ENCODE results near the gene PSMD9. TPM values are rescaled to one million over a fixed set of nuclear protein-coding genes. Genes with fewer than 3 reads are reported as not detected.

Gene PSMD9
- total RNA-seq, 1 experiment from 2014 or later = 150 TPM

- H3K27me3 ChIP-seq (replicated peaks) = no peaks in the 10 kb centered on the region
- no peak overlapping the region for H3K27ac ChIP-seq
- H3K4me3 ChIP-seq = no peak overlapping the region
- DNase-seq (ENCODE audit: low read depth in 1 of 2, low spot score in 2 of 2) = no peak
- H3K36me3 ChIP-seq = peaks cover 23% of the 10 kb centered on the region
- no peaks in the 10 kb centered on the region for H3K4me1 ChIP-seq (replicated peaks)
- no peaks in the 10 kb centered on the region for H3K9me3 ChIP-seq (replicated peaks)
Observed at GRCh38 chr12:121939992-121940766, 51.6 kb downstream of the PSMD9 start.

GRCh38 chr12:121942145-121942718, 53.6 kb downstream of the PSMD9 start:
- Histone ChIP-seq H3K36me3 (peaks cover 19% of the 10 kb centered on the region), H3K27ac (no peak overlapping the region)
- DNase-seq (ENCODE audit: low read depth in 1 of 2, low spot score in 2 of 2) = no peak

GRCh38 chr12:121943926-121944325, 55.3 kb downstream of the PSMD9 start:
- DNase-seq (ENCODE audit: low read depth in 1 of 2, low spot score in 2 of 2) = no peak
- Histone ChIP-seq H3K4me3 (no peak overlapping the region), H3K4me1 (replicated peaks) (no peaks in the 10 kb centered on the region), H3K27me3 (replicated peaks) (no peaks in the 10 kb centered on the region), H3K27ac (no peak overlapping the region), H3K36me3 (peaks cover 9% of the 10 kb centered on the region), H3K9me3 (replicated peaks) (no peaks in the 10 kb centered on the region)

More at GRCh38 chr12:121942145-121942718, 53.6 kb downstream of the PSMD9 start:
- Histone ChIP-seq H3K4me3 (no peak overlapping the region), H3K9me3 (replicated peaks) (no peaks in the 10 kb centered on the region), H3K27me3 (replicated peaks) (no peaks in the 10 kb centered on the region), H3K4me1 (replicated peaks) (no peaks in the 10 kb centered on the region)

GRCh38 chr12:121946313-121947025, 57.9 kb downstream of the PSMD9 start:
- Histone ChIP-seq H3K36me3 (peaks cover 9% of the 10 kb centered on the region), H3K9me3 (replicated peaks) (no peaks in the 10 kb centered on the region), H3K4me3 (no peak overlapping the region), H3K27ac (no peak overlapping the region), H3K4me1 (replicated peaks) (peaks cover 16% of the 10 kb centered on the region), H3K27me3 (replicated peaks) (no peaks in the 10 kb centered on the region)
- DNase-seq (ENCODE audit: low read depth in 1 of 2, low spot score in 2 of 2) = no peak

GRCh38 chr12:121947981-121948380, 59.4 kb downstream of the PSMD9 start:
- H3K9me3 ChIP-seq (replicated peaks) = 0 out of 2 replicates have a peak, but pooled peaks cover under 1% of the 10 kb centered on the region
- no peak overlapping the region for H3K27ac ChIP-seq
- H3K4me3 ChIP-seq = no peak overlapping the region
- peaks cover 16% of the 10 kb centered on the region for H3K4me1 ChIP-seq (replicated peaks)
- no peak for DNase-seq (ENCODE audit: low read depth in 1 of 2, low spot score in 2 of 2)
- no peaks in the 10 kb centered on the region for H3K27me3 ChIP-seq (replicated peaks)
- H3K36me3 ChIP-seq = peaks cover 6% of the 10 kb centered on the region

- 0 out of 2 replicates have a peak, but pooled peaks cover 3% of the 10 kb centered on the region for H3K9me3 ChIP-seq (replicated peaks)
- H3K27ac ChIP-seq = peak overlapping the region; percentile 91
- DNase-seq (ENCODE audit: low read depth in 1 of 2, low spot score in 2 of 2) = peak; percentile 74 to 86
- H3K4me3 ChIP-seq = peak overlapping the region; percentile 7; the same call in 1 of the 2 replicates
- H3K4me1 ChIP-seq (replicated peaks) = peaks cover 16% of the 10 kb centered on the region
- H3K36me3 ChIP-seq = peaks cover 9% of the 10 kb centered on the region
- H3K27me3 ChIP-seq (replicated peaks) = no peaks in the 10 kb centered on the region
Observed at GRCh38 chr12:121949648-121950397, 61.2 kb downstream of the PSMD9 start.

GRCh38 chr12:121953117-121953692, 64.6 kb downstream of the PSMD9 start:
- H3K4me1 ChIP-seq (replicated peaks) = peaks cover 22% of the 10 kb centered on the region
- no peak overlapping the region for H3K4me3 ChIP-seq
- no peak for DNase-seq (ENCODE audit: low read depth in 1 of 2, low spot score in 2 of 2)
- no peak overlapping the region for H3K27ac ChIP-seq
- no peaks in the 10 kb centered on the region for H3K27me3 ChIP-seq (replicated peaks)
- 0 out of 2 replicates have a peak, but pooled peaks cover 3% of the 10 kb centered on the region for H3K9me3 ChIP-seq (replicated peaks)
- peaks cover 9% of the 10 kb centered on the region for H3K36me3 ChIP-seq

- H3K4me3 ChIP-seq = no peak overlapping the region
- H3K9me3 ChIP-seq (replicated peaks) = 0 out of 2 replicates have a peak, but pooled peaks cover 3% of the 10 kb centered on the region
- peaks cover 26% of the 10 kb centered on the region for H3K4me1 ChIP-seq (replicated peaks)
- no peak for DNase-seq (ENCODE audit: low read depth in 1 of 2, low spot score in 2 of 2)
- H3K36me3 ChIP-seq = peaks cover 9% of the 10 kb centered on the region
- H3K27me3 ChIP-seq (replicated peaks) = no peaks in the 10 kb centered on the region
- no peak overlapping the region for H3K27ac ChIP-seq
Observed at GRCh38 chr12:121953695-121954094, 65.1 kb downstream of the PSMD9 start.

- no peak overlapping the region for H3K27ac ChIP-seq
- peaks cover 19% of the 10 kb centered on the region for H3K36me3 ChIP-seq
- DNase-seq (ENCODE audit: low read depth in 1 of 2, low spot score in 2 of 2) = peak in 1 of 2 experiments; percentile 9
- no peak overlapping the region for H3K4me3 ChIP-seq
- H3K4me1 ChIP-seq (replicated peaks) = peaks cover 22% of the 10 kb centered on the region
- H3K9me3 ChIP-seq (replicated peaks) = 0 out of 2 replicates have a peak, but pooled peaks cover 3% of the 10 kb centered on the region
- no peaks in the 10 kb centered on the region for H3K27me3 ChIP-seq (replicated peaks)
Observed at GRCh38 chr12:121955258-121956237, 67.0 kb downstream of the PSMD9 start.

GRCh38 chr12:121957861-121958515, 69.4 kb downstream of the PSMD9 start:
- peaks cover 17% of the 10 kb centered on the region for H3K4me1 ChIP-seq (replicated peaks)
- peaks cover 32% of the 10 kb centered on the region for H3K36me3 ChIP-seq
- H3K27me3 ChIP-seq (replicated peaks) = no peaks in the 10 kb centered on the region
- no peak overlapping the region for H3K4me3 ChIP-seq
- H3K27ac ChIP-seq = peak overlapping the region; percentile 81
- 0 out of 2 replicates have a peak, but pooled peaks cover 2% of the 10 kb centered on the region for H3K9me3 ChIP-seq (replicated peaks)
- no peak for DNase-seq (ENCODE audit: low read depth in 1 of 2, low spot score in 2 of 2)

GRCh38 chr12:121958541-121959240, 70.1 kb downstream of the PSMD9 start:
- Histone ChIP-seq H3K27ac (peak overlapping the region; percentile 81), H3K9me3 (replicated peaks) (no peaks in the 10 kb centered on the region), H3K27me3 (replicated peaks) (no peaks in the 10 kb centered on the region), H3K4me1 (replicated peaks) (peaks cover 17% of the 10 kb centered on the region), H3K36me3 (peaks cover 29% of the 10 kb centered on the region), H3K4me3 (no peak overlapping the region)
- peak; percentile 75 to 80 for DNase-seq (ENCODE audit: low read depth in 1 of 2, low spot score in 2 of 2)

Measured in SJSA1 (cell line).